Neutrophil (primary cell): ENCODE data around the gene GRK1.
"Not testable (repeated sequence)": the region's sequence is repeated elsewhere in the genome, so short reads cannot be mapped to it uniquely, and the experiment has no call there.

ENCODE experiments used
- H3K27ac ChIP-seq: fragments of 200-600 bp; sonication (generic); 2 replicates; pipeline ENCODE4 v1.5.1; 2016; ENCODE audit warnings: mild to moderate bottlenecking, moderate library complexity
- H3K27me3 ChIP-seq: fragments of 200-600 bp; sonication (generic); 2 replicates; pipeline ENCODE4 v1.6.0; 2016; ENCODE audit warnings: mild to moderate bottlenecking
- H3K36me3 ChIP-seq: fragments of 200-600 bp; sonication (generic); 2 replicates; pipeline ENCODE4 v1.5.1; 2017
- H3K4me1 ChIP-seq, 2 experiments: fragments of 200-600 bp in 1 of 2; sonication (generic) in 1 of 2; 1 replicate in 1 of 2; 2 replicates in 1 of 2; pipeline versions ENCODE4 v1.5.1 to v1.6.1; 2013 to 2016; ENCODE audit warnings: low read depth in 1 of 2, low read length in 1 of 2, mild to moderate bottlenecking in 1 of 2, moderate library complexity in 1 of 2; ENCODE audit not compliant: control insufficient read depth in 1 of 2, insufficient read depth in 1 of 2
- H3K4me3 ChIP-seq, 2 experiments: fragments of 200-600 bp in 1 of 2; sonication (generic) in 1 of 2; 1 replicate in 1 of 2; 2 replicates in 1 of 2; pipeline ENCODE4 v1.5.1; 2013 to 2016; ENCODE audit warnings: low read depth in 1 of 2, low read length in 1 of 2, mild to moderate bottlenecking in 1 of 2, moderate library complexity in 1 of 2
- H3K9me3 ChIP-seq: fragments of 200-600 bp; sonication (generic); 2 replicates; pipeline ENCODE4 v1.5.1; 2016
- CTCF ChIP-seq: fragments of 200-600 bp; sonication (generic); IDR thresholded peaks from 2 replicates; pipeline ENCODE4 v1.5.1; 2016; ENCODE audit warnings: antibody characterized with exemption

The GRK1 gene

GRCh38 chr13:113749507-113749906 is 82.5 kb downstream of the GRK1 start:
- H3K27me3 ChIP-seq: peaks cover 13% of the 10 kb centered on the region
- H3K27ac ChIP-seq: no peak overlapping the region
- H3K36me3 ChIP-seq: no peaks in the 10 kb centered on the region
- no peak for TF ChIP-seq CTCF
- H3K4me3 ChIP-seq: no peak overlapping the region
- H3K4me1 ChIP-seq: no peaks in the 10 kb centered on the region
- H3K9me3 ChIP-seq: no peaks in the 10 kb centered on the region

- H3K27ac ChIP-seq: no peak overlapping the region
- no peak for TF ChIP-seq CTCF
- H3K4me3 ChIP-seq: no peak overlapping the region
- no peaks in the 10 kb centered on the region for H3K36me3 ChIP-seq
- H3K9me3 ChIP-seq: no peaks in the 10 kb centered on the region
- H3K4me1 ChIP-seq: no peaks in the 10 kb centered on the region
- peaks cover 14% of the 10 kb centered on the region for H3K27me3 ChIP-seq
Measured at GRCh38 chr13:113749967-113750366, 82.9 kb downstream of the GRK1 start.

GRCh38 chr13:113750554-113751399 is 83.8 kb downstream of the GRK1 start:
- TF ChIP-seq CTCF: no peak
- Histone ChIP-seq H3K4me1 (no peaks in the 10 kb centered on the region), H3K27ac (no peak overlapping the region), H3K36me3 (no peaks in the 10 kb centered on the region), H3K27me3 (peaks cover 14% of the 10 kb centered on the region), H3K4me3 (no peak overlapping the region), H3K9me3 (no peaks in the 10 kb centered on the region)

GRCh38 chr13:113751491-113751890 is 84.5 kb downstream of the GRK1 start:
- H3K4me3 ChIP-seq: no peak overlapping the region

GRCh38 chr13:113752211-113752986 is 85.4 kb downstream of the GRK1 start:
- not testable (repeated sequence) for H3K9me3 ChIP-seq, H3K27ac ChIP-seq, H3K4me3 ChIP-seq, H3K36me3 ChIP-seq
- Histone ChIP-seq H3K4me1 (peaks cover 8 to 11% of the 10 kb centered on the region in 2 experiments), H3K27me3 (peaks cover 14% of the 10 kb centered on the region)

More at GRCh38 chr13:113751491-113751890, 84.5 kb downstream of the GRK1 start:
- Histone ChIP-seq H3K4me1 (peaks cover 4% of the 10 kb centered on the region in 2 experiments), H3K36me3 (no peaks in the 10 kb centered on the region), H3K9me3 (no peaks in the 10 kb centered on the region), H3K27me3 (peaks cover 14% of the 10 kb centered on the region), H3K27ac (no peak overlapping the region)
- no peak for TF ChIP-seq CTCF

GRCh38 chr13:113753171-113753570 is 86.2 kb downstream of the GRK1 start:
- Histone ChIP-seq H3K4me3 (no peak overlapping the region), H3K27ac (no peak overlapping the region), H3K9me3 (no peaks in the 10 kb centered on the region), H3K4me1 (peaks cover 11 to 15% of the 10 kb centered on the region in 2 experiments), H3K36me3 (no peaks in the 10 kb centered on the region), H3K27me3 (peaks cover 14% of the 10 kb centered on the region)
- no peak for TF ChIP-seq CTCF
